WERI-Rb-1 (cell line): ENCODE data around the gene GMDS.

Experiments used
- DNase-seq: peaks from one replicate; pipeline ENCODE4 v3.0.0-alpha.2; 2020
- H3K27ac ChIP-seq: fragments of 250-450 bp; sonication (Bioruptor Pico); 2 replicates; pipeline ENCODE4 v1.5.1; 2020; ENCODE audit warnings: mild to moderate bottlenecking, moderate library complexity
- H3K27me3 ChIP-seq: fragments of 250-450 bp; sonication (Bioruptor Pico); 2 replicates; pipeline ENCODE4 v1.5.1; 2021; ENCODE audit warnings: mild to moderate bottlenecking, low read depth, moderate library complexity; ENCODE audit not compliant: insufficient read depth, severe bottlenecking
- H3K36me3 ChIP-seq: fragments of 250-450 bp; sonication (Bioruptor Pico); 2 replicates; pipeline ENCODE4 v1.5.1; 2020; ENCODE audit warnings: mild to moderate bottlenecking, moderate library complexity
- H3K4me3 ChIP-seq: 2 replicates; pipeline ENCODE4 v1.5.1; 2011; ENCODE audit warnings: low read depth, mild to moderate bottlenecking, control low read depth, low read length
- H3K9me3 ChIP-seq: fragments of 250-450 bp; sonication (Bioruptor Pico); 2 replicates; pipeline ENCODE4 v1.5.1; 2021; ENCODE audit warnings: mild to moderate bottlenecking, moderate library complexity; ENCODE audit not compliant: severe bottlenecking
- TF ChIP-seq, protein P1 (sequence below): IDR thresholded peaks from 2 replicates; pipeline ENCODE4 v1.5.1; 2011; ENCODE audit warnings: low read depth, mild to moderate bottlenecking, control low read depth, inconsistent platforms, low read length

Gene GMDS

DNA sequence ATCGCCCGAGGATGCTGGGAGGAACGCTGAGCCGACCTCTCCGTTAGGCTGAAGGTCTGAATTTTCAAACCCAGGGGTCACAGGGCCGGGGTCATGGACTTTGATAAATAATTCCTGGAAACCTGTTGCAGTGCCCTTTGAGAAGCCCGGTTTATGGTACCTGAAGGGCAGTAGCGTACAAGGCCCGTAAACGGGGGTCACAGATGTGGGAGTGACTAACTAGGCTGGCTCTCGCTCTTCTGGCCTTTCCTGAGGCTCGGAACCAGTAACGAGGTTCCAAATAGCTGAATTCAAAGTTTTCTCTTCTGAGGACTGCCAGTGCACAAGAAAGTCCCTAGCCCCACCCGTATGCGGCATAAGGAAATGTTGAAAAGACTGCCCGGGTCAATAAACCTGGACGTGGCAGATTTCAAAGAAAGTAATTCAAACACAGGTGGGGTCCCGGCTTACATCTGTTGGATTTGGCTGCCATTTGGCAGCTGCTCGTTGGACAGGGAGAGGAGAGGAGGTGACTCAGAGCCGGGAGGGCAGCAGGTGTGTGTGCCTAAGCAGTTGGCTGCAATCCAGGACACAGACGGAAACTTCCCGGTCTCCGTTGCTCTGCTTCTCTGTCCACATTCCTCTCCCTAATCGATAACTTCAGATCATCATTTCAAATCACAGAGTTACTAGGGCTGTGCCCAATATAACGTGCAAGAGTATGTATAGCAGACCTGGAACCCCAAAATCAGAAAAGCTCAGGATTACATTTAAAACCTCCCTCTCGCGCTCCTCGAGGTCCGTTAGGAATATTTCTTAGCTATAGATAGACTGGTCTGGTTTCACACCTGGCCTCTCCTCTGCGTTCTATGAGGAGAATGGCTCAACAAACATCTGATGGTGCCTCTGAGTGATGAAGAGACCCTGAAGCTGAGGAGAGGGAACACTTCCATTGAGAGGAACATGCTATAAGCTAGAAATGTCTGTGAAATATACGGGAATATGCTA lies 765 bp upstream of the GMDS start:
- H3K4me3 ChIP-seq = peak overlapping the region; percentile 94
- H3K27ac ChIP-seq = peak overlapping the region; percentile 41
- TF ChIP-seq, protein P1, sequence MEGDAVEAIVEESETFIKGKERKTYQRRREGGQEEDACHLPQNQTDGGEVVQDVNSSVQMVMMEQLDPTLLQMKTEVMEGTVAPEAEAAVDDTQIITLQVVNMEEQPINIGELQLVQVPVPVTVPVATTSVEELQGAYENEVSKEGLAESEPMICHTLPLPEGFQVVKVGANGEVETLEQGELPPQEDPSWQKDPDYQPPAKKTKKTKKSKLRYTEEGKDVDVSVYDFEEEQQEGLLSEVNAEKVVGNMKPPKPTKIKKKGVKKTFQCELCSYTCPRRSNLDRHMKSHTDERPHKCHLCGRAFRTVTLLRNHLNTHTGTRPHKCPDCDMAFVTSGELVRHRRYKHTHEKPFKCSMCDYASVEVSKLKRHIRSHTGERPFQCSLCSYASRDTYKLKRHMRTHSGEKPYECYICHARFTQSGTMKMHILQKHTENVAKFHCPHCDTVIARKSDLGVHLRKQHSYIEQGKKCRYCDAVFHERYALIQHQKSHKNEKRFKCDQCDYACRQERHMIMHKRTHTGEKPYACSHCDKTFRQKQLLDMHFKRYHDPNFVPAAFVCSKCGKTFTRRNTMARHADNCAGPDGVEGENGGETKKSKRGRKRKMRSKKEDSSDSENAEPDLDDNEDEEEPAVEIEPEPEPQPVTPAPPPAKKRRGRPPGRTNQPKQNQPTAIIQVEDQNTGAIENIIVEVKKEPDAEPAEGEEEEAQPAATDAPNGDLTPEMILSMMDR = no peak
- H3K9me3 ChIP-seq = no peaks in the 10 kb centered on the region
- H3K27me3 ChIP-seq = no peaks in the 10 kb centered on the region
- DNase-seq = peak; percentile 77
- no peaks in the 10 kb centered on the region for H3K36me3 ChIP-seq

GRCh38 chr6:2244261-2245102 lies 923 bp downstream of the GMDS start:
- Histone ChIP-seq H3K4me3 (peak overlapping the region; percentile 87), H3K27ac (no peak overlapping the region), H3K27me3 (no peaks in the 10 kb centered on the region), H3K36me3 (no peaks in the 10 kb centered on the region), H3K9me3 (no peaks in the 10 kb centered on the region)
- DNase-seq = no peak
- TF ChIP-seq, protein P1 = no peak

DNA sequence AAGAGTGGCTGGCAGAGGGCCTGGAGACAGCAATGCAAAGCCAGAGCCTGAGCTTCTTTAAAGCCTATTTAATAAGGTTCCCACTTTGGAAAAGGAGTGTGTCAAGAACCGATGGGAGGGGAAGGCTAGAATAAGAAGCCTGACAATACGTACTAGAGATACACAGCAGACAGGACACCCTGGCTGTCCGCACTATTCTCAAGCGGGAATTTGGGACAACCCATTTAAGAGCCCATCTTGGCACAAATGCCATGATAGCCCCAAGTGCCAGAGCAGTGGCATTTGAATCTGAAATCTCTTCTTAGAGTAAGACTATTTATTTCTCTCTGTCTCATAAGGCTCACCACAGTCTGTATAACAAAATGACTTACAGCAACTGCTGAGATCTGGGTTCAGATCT lies 3.1 kb downstream of the GMDS start:
- Histone ChIP-seq H3K9me3 (no peaks in the 10 kb centered on the region), H3K36me3 (no peaks in the 10 kb centered on the region), H3K27ac (no peak overlapping the region), H3K4me3 (no peak overlapping the region), H3K27me3 (no peaks in the 10 kb centered on the region)
- TF ChIP-seq, protein P1 = no peak
- DNase-seq = no peak

DNA sequence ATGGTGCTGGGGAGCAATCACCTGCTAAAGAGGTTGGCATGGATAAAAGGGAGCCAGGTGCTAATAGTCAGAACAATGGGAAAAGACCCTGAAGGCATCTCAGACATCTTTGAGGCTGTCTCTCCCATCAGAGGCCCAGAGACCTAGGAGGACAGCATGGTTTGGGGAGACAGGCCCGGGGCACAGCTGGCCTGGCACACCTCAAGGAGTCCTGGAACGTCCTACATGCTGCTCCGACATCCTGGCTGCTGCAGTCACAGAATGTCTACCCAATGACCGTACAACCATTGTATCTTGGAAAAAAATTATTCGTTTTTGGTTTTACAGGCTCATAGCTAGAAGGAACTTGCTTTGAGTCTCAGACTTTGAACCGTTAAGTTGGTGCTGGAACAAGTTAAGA lies 4.4 kb downstream of the GMDS start:
- no peaks in the 10 kb centered on the region for H3K36me3 ChIP-seq
- H3K27ac ChIP-seq = no peak overlapping the region
- H3K27me3 ChIP-seq = no peaks in the 10 kb centered on the region
- no peak for DNase-seq
- H3K4me3 ChIP-seq = no peak overlapping the region
- TF ChIP-seq, protein P1 = no peak
- H3K9me3 ChIP-seq = no peaks in the 10 kb centered on the region

DNA sequence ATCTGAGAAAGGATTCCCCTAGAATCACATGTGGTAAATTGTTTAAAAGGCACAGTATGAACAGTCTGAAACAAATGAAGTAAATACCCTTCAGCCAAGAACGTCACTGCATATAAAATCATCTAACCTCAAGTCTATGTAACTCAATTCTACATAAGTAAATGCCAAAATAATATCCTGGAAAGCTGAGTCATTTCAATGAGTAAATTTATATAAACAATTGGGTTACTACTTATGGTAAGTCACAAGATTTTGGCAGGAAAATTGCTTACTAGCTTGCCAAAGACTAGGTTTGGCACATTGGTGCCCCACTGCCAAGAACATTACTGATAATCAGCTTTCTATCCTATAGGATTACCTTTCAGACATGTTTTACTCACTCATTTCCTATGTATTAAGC lies 8.4 kb downstream of the GMDS start:
- no peaks in the 10 kb centered on the region for H3K9me3 ChIP-seq
- no peak overlapping the region for H3K4me3 ChIP-seq
- no peaks in the 10 kb centered on the region for H3K27me3 ChIP-seq
- no peak for DNase-seq
- no peaks in the 10 kb centered on the region for H3K36me3 ChIP-seq
- H3K27ac ChIP-seq = no peak overlapping the region
- TF ChIP-seq, protein P1 = no peak
